Panc1 (cell line): ENCODE data around the gene MRPL41. TPM values are rescaled to one million over a fixed set of nuclear protein-coding genes. Genes with fewer than 3 reads are reported as not detected.
"Not testable (repeated sequence)": the region's sequence is repeated elsewhere in the genome, so short reads cannot be mapped to it uniquely, and the experiment has no call there.

Experiments
- ATAC-seq: fragments of 200-7000 bp; cut with Tn5 transposase; 2 replicates; pipeline ENCODE4 v1.9.1; 2020; ENCODE audit warnings: mild to moderate bottlenecking, moderate library complexity
- BruUV-seq: library from RNA; stranded (reverse); fragments of 400-500 nt; replicated peaks from 2 replicates; lab custom pipeline; 2021; lab: Mats Ljungman, UMichigan
- CTCF ChIA-PET: fragments of 300-600 bp; sonication (Branson Sonifier 250); formaldehyde crosslinking; loops from one replicate; lab custom pipeline; 2022; ENCODE audit warnings: antibody characterized with exemption; lab: Charles Lee
- POLR2A ChIA-PET: fragments of 300-600 bp; sonication (Branson Sonifier 250); formaldehyde crosslinking; loops from one replicate; lab custom pipeline; 2022; ENCODE audit warnings: antibody characterized with exemption; lab: Charles Lee
- DNase-seq: peaks from one replicate; pipeline ENCODE4 v3.0.0-alpha.2; 2010; ENCODE audit warnings: low read depth, low spot score
- H3K27ac ChIP-seq: 2 replicates; pipeline ENCODE4 v1.5.1; 2011; ENCODE audit warnings: mild to moderate bottlenecking, low read length, inconsistent platforms
- H3K27me3 ChIP-seq: fragments of 200-500 bp; sonication (Bioruptor generic); 2 replicates; pipeline ENCODE4 v1.6.0; 2014; ENCODE audit warnings: low read length, inconsistent platforms; ENCODE audit not compliant: control insufficient read depth, insufficient read depth
- H3K36me3 ChIP-seq: fragments of 200-500 bp; sonication (Bioruptor generic); 2 replicates; pipeline ENCODE4 v1.5.1; 2014; ENCODE audit warnings: inconsistent platforms, mild to moderate bottlenecking, low read length, moderate library complexity; ENCODE audit not compliant: control insufficient read depth, insufficient read depth
- H3K4me1 ChIP-seq: 2 replicates; pipeline ENCODE4 v1.5.1; 2011; ENCODE audit warnings: inconsistent platforms, mild to moderate bottlenecking, low read length, moderate library complexity; ENCODE audit not compliant: control insufficient read depth, insufficient read depth
- H3K4me3 ChIP-seq, 2 experiments: 2 replicates each; pipeline ENCODE4 v1.5.1; 2011 to 2012; ENCODE audit warnings: low read depth in 2 of 2, low read length in 2 of 2, mild to moderate bottlenecking in 2 of 2, inconsistent platforms in 1 of 2, moderate library complexity in 1 of 2
- H3K9me3 ChIP-seq: fragments of 200-500 bp; sonication (Bioruptor generic); 2 replicates; pipeline ENCODE4 v1.5.1; 2014; ENCODE audit warnings: low read depth, mild to moderate bottlenecking, inconsistent platforms, low read length, moderate library complexity; ENCODE audit not compliant: control insufficient read depth, insufficient read depth
- POLR2AphosphoS5 ChIP-seq: IDR thresholded peaks from 2 replicates; pipeline ENCODE4 v1.6.1; 2012; ENCODE audit warnings: mild to moderate bottlenecking, low read depth, low read length, moderate library complexity
- SIN3A ChIP-seq: IDR thresholded peaks from 2 replicates; pipeline ENCODE4 v1.6.1; 2012; ENCODE audit warnings: low read depth, mild to moderate bottlenecking, low read length, moderate library complexity, borderline replicate concordance; ENCODE audit not compliant: insufficient read depth
- TCF7L2 ChIP-seq: IDR thresholded peaks from 2 replicates; pipeline ENCODE4 v1.6.1; 2011; ENCODE audit warnings: mild to moderate bottlenecking, low read depth, low read length, inconsistent platforms
- in situ Hi-C: cut with HindIII; loops from 2 replicates; pipeline ENCODE4 v1.10.0; 2016; ENCODE audit warnings: low sequenced_read_pairs, low pct_unique_long_range_greater_than_20kb
- intact Hi-C: fragments of 100-400 bp; cut with micrococcal nuclease; formaldehyde crosslinking; loops from one replicate; pipeline ENCODE4 v1.10.0; 2022; ENCODE audit not compliant: unreplicated experiment
- total RNA-seq: library from RNA; stranded (reverse); gene quantifications from one replicate; pipeline ENCODE4 v1.2.1, GENCODE V29; 2021; ENCODE audit not compliant: unreplicated experiment
- TF ChIP-seq, protein P1 (sequence below), 2 experiments: IDR thresholded peaks; 2 replicates each; pipeline ENCODE4 v1.6.1; 2011 to 2012; ENCODE audit warnings: low read depth in 2 of 2, control low read depth in 1 of 2, low read length in 1 of 2, mild to moderate bottlenecking in 1 of 2, moderate library complexity in 1 of 2; ENCODE audit not compliant: insufficient read depth in 1 of 2
- TF ChIP-seq, protein P2 (sequence below): fragments of 450-650 bp; IDR thresholded peaks from 2 replicates; pipeline ENCODE4 v1.5.1; 2017; ENCODE audit warnings: mild to moderate bottlenecking

MRPL41 gene
- total RNA-seq, 1 experiment from 2014 or later: 86.4 TPM

DNA sequence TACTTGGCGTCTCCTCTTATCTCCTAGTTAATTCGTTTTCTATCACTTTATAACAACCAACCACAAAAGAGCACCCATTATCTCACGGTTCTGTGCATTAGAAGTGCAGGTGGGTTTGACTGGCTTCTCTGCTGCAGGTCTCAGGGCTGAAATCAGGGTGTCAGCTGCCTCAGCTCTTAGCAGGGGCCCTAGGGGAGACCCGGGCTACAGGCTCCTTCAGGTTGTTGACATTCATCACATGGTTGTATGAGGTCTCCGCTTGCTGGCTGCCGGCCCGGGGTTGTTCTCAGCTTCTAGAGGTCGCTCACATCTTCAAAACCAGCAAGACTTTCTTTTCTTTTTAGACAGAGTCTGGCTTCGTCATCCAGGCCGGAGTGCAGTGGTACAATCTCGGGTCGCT lies 41.5 kb downstream of the MRPL41 start:
- ATAC-seq (no peak), DNase-seq (no peak)
- H3K27me3 ChIP-seq: no peaks in the 10 kb centered on the region
- H3K9me3 ChIP-seq: no peaks in the 10 kb centered on the region
- intact Hi-C loops (no loop called here), in situ Hi-C loops (no loop called here)
- POLR2A ChIA-PET: no interaction called here
- H3K27ac ChIP-seq: no peak overlapping the region
- no TSS peak for BruUV-seq
- no peaks in the 10 kb centered on the region; the same call in 1 of the 2 replicates for H3K36me3 ChIP-seq
- peaks cover 3% of the 10 kb centered on the region; the same call in 1 of the 2 replicates for H3K4me1 ChIP-seq
- TF ChIP-seq, protein P1, sequence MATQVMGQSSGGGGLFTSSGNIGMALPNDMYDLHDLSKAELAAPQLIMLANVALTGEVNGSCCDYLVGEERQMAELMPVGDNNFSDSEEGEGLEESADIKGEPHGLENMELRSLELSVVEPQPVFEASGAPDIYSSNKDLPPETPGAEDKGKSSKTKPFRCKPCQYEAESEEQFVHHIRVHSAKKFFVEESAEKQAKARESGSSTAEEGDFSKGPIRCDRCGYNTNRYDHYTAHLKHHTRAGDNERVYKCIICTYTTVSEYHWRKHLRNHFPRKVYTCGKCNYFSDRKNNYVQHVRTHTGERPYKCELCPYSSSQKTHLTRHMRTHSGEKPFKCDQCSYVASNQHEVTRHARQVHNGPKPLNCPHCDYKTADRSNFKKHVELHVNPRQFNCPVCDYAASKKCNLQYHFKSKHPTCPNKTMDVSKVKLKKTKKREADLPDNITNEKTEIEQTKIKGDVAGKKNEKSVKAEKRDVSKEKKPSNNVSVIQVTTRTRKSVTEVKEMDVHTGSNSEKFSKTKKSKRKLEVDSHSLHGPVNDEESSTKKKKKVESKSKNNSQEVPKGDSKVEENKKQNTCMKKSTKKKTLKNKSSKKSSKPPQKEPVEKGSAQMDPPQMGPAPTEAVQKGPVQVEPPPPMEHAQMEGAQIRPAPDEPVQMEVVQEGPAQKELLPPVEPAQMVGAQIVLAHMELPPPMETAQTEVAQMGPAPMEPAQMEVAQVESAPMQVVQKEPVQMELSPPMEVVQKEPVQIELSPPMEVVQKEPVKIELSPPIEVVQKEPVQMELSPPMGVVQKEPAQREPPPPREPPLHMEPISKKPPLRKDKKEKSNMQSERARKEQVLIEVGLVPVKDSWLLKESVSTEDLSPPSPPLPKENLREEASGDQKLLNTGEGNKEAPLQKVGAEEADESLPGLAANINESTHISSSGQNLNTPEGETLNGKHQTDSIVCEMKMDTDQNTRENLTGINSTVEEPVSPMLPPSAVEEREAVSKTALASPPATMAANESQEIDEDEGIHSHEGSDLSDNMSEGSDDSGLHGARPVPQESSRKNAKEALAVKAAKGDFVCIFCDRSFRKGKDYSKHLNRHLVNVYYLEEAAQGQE (IDR thresholded peaks at IDR 0.05; ENCODE audit: insufficient read depth in 1 of 2, low read depth in 2 of 2, low read length in 1 of 2): no peak
- CTCF ChIA-PET: no interaction called here
- no peak overlapping the region for H3K4me3 ChIP-seq

DNA sequence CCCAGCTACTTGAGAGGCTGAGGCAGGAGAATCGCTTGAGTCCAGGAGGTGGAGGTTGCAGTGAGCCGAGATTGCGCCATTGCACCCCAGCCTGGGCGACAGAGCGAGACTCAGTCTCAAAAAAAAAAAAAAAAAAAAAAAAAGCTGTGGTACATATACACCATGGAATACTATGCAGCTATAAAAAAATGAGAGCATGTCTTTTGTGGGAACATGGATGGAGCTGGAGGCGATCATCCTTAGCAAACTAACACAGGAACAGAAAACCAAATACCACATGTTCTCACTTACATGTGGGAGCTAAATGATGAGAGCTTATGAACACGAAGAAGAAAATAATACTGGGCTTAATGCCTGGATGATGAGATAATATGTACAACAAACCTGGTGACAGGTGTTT lies 44.9 kb downstream of the MRPL41 start:
- BruUV-seq, H3K36me3 ChIP-seq, H3K4me1 ChIP-seq, DNase-seq, H3K27me3 ChIP-seq, intact Hi-C loops, H3K27ac ChIP-seq, H3K4me3 ChIP-seq, CTCF ChIA-PET, H3K9me3 ChIP-seq, POLR2A ChIA-PET, ATAC-seq, in situ Hi-C loops: not testable (repeated sequence)

DNA sequence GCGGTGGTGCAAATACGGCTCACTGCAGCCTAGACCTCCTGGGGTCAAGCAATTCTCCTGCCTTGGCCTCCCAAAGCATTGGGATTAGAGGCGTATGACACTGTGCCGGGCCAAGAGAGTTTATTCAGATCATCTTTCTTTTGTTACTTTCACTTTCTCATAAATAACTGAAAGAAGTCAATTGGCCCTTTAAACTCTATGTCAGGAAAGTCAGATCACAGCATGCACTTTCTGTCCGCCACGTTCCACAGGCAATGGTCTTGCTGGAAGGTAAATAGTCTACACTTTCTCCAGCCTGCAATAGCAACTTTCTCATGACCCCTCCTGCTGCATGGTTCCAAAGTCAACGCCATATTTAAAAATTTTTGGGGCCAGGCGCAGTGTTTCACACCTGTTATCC lies 47.3 kb downstream of the MRPL41 start:
- Histone ChIP-seq H3K27ac (no peak overlapping the region), H3K36me3 (no peaks in the 10 kb centered on the region), H3K4me3 (no peak overlapping the region), H3K9me3 (no peaks in the 10 kb centered on the region), H3K4me1 (no peaks in the 10 kb centered on the region), H3K27me3 (no peaks in the 10 kb centered on the region)
- intact Hi-C loops: no loop called here
- DNase-seq: no peak
- CTCF ChIA-PET: no interaction called here
- no peak; the same call in 1 of the 2 replicates for ATAC-seq
- no TSS peak for BruUV-seq
- in situ Hi-C loops: no loop called here
- TF ChIP-seq SIN3A: no peak
- no peak for TF ChIP-seq POLR2AphosphoS5
- TF ChIP-seq, protein P1 (IDR thresholded peaks at IDR 0.05; ENCODE audit: insufficient read depth in 1 of 2, low read depth in 2 of 2, low read length in 1 of 2): no peak
- TF ChIP-seq, protein P2, sequence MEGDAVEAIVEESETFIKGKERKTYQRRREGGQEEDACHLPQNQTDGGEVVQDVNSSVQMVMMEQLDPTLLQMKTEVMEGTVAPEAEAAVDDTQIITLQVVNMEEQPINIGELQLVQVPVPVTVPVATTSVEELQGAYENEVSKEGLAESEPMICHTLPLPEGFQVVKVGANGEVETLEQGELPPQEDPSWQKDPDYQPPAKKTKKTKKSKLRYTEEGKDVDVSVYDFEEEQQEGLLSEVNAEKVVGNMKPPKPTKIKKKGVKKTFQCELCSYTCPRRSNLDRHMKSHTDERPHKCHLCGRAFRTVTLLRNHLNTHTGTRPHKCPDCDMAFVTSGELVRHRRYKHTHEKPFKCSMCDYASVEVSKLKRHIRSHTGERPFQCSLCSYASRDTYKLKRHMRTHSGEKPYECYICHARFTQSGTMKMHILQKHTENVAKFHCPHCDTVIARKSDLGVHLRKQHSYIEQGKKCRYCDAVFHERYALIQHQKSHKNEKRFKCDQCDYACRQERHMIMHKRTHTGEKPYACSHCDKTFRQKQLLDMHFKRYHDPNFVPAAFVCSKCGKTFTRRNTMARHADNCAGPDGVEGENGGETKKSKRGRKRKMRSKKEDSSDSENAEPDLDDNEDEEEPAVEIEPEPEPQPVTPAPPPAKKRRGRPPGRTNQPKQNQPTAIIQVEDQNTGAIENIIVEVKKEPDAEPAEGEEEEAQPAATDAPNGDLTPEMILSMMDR: no peak
- TF ChIP-seq TCF7L2: no peak
- POLR2A ChIA-PET: no interaction called here
